T-helper 1 cell treated with Interleukin-12 subunit alpha and Interleukin-12 subunit beta and Interleukin-4 antibody, amounts not matched to agents 30 ng/mL and 1 ng/mL, for 36 hours (primary cell): ENCODE measurements around the gene RAB22A. TPM values are rescaled to one million over a fixed set of nuclear protein-coding genes. Genes with fewer than 3 reads are reported as not detected.

Experiments
- intact Hi-C: fragments of 100-400 bp; cut with micrococcal nuclease; formaldehyde crosslinking; loops from one replicate; pipeline ENCODE4 v1.15.1; 2024
- total RNA-seq: library from RNA; stranded (reverse); gene quantifications from 2 replicates; pipeline ENCODE4 v1.2.3, GENCODE V29; 2022

RAB22A gene
- total RNA-seq, 1 donor from 2014 or later, result 18.2 TPM

DNA sequence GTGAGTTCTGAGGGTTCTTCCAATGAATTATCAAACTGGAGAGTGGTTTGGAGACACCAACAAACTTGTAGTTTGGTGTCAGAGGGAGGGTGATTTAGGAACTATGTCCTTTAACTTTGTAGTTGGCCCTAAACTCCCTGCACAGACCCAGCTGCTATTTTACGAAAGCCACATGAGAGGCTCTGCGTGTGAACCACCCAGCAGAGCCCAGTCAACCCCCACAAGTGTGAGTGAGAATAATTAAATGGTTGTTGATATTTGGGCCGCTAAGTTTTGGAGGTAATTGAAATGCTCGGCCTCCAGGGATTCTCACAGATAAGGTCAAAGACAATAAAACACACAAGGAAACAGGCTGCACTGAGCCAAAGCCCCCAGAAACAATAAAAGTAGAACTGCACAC, 72.6 kb downstream of the RAB22A start:
- intact Hi-C loops, result no loop called here

- intact Hi-C loops, result loop anchor here (5.0 kb wide), 2 partner anchors 668 to 768 kb away; no protein-coding TSS in a partner anchor
Measured at GRCh38 chr20:58384821-58385220, 75.3 kb downstream of the RAB22A start.

- intact Hi-C loops, result loop anchor here (1.0 to 5.0 kb wide), 9 partner anchors 59 to 995 kb away; partner anchors contain the start of genes ATP5F1E and NELFCD
Measured at GRCh38 chr20:58388028-58388601, 78.6 kb downstream of the RAB22A start.

- intact Hi-C loops, result loop anchor here (1.0 to 5.0 kb wide), 14 partner anchors 19 to 996 kb away; partner anchors contain the start of genes ATP5F1E, NELFCD and PRELID3B
Measured at GRCh38 chr20:58388882-58389323, 79.4 kb downstream of the RAB22A start, which contains the start of gene VAPB. Gene VAPB (plus strand): TSS chr20:58389229. CDS start chr20:58389460, 231 bp downstream.

DNA sequence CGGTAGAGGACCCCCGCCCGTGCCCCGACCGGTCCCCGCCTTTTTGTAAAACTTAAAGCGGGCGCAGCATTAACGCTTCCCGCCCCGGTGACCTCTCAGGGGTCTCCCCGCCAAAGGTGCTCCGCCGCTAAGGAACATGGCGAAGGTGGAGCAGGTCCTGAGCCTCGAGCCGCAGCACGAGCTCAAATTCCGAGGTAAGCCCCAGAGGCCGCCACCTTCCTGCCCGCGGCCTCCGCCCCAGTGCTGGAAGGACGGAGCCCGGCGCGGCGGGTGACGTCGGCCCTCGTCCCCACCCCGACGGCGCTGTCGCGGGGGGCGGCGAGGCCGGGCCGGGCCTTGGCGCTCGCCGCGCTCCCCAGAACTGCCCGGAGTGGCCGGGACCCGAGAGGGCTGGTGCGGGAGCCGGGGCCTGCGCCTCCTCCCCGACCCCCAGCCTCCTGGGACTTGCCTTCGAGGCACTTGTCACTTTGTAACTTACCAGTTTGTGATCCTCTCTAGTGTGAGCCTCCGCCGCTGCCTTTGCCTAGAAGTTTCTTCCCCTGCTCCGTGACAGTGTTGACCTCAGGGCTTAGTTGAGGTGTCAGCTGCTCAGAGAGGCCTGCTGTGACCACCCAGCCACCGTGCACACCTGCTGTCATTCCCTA, 79.9 kb downstream of the RAB22A start:
- intact Hi-C loops, result loop anchor here (1.0 to 5.0 kb wide), 12 partner anchors 19 to 997 kb away; partner anchors contain the start of genes ATP5F1E, NELFCD and PRELID3B

DNA sequence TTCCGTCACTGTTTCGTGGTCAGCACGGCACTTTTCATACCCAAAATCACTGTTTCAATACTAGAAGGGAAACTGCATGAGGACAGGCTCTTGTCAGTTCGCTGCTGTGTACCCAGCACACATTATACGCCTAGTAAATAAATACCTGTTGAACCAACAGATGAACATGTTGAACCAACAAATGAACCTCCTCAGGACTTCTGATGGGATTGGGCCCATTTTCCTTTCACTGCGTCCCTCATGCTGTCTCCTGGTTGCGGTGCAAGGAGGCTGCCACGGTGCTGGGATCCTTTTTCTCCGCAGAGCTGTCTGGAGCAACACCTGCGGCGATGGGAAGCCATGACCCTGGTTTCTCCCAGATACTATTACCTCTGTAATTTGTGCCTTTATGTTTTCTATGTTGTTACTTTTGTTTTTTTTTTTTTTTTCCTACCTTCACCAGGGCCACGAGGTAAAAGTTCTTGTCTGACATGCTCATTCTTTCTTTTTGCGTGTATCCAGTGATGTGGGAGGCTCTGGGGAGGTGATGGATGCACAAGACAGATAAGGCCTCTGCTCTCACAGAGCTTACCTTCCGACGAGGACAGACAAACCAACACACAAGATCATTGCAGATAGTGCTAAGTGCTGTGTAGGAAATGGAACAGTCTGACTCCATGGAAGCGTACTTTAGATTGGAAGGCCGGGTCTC, 80.6 kb downstream of the RAB22A start:
- intact Hi-C loops, result loop anchor here (1.0 to 5.0 kb wide), 12 partner anchors 18 to 997 kb away; partner anchors contain the start of genes ATP5F1E, NELFCD and PRELID3B

- intact Hi-C loops, result no loop called here
Measured at GRCh38 chr20:58390659-58391035, 81.1 kb downstream of the RAB22A start.

DNA sequence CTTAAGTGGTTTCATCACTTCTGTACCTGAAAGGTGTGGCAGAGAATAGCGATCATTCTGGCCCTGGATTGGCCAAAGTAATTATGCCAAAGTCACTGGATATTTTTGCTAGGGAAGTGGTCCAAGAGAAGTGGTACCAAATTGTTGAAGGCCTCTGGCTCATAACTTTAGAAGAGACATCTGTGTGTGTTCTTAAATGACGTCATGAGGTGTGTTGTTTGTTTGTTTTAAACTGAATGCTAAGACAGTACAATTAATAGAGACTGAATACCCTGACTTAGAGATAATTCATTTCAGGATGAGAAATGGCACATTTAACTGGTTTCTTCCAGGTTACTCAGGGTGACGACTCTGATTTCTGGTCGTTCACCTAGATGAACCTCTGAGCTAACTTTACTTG, 82.8 kb downstream of the RAB22A start:
- intact Hi-C loops, result no loop called here

DNA sequence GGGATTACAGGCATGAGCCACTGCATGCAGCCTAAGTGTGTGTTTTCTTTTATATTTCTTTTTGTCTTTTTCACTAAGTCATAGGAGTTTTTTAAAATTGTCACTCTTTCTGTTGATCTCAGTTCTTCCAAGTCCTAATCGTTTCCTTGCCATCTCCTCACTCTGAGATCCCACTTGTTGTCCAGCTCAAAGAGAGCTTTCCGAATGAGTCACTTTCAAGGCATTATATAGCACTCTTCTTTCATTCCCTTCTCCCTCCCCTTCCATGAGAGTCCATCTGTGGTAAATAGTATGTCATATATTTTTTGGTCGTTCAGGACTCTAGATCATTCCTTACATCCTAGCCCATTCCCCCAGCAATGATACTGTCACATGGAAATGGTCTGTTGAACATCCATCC, 83.8 kb downstream of the RAB22A start:
- intact Hi-C loops, result no loop called here

GRCh38 chr20:58394801-58395200, 85.3 kb downstream of the RAB22A start:
- intact Hi-C loops, result no loop called here

- intact Hi-C loops, result no loop called here
Measured at GRCh38 chr20:58395604-58396003, 86.1 kb downstream of the RAB22A start.

GRCh38 chr20:58397429-58397828, 87.9 kb downstream of the RAB22A start:
- intact Hi-C loops, result no loop called here

DNA sequence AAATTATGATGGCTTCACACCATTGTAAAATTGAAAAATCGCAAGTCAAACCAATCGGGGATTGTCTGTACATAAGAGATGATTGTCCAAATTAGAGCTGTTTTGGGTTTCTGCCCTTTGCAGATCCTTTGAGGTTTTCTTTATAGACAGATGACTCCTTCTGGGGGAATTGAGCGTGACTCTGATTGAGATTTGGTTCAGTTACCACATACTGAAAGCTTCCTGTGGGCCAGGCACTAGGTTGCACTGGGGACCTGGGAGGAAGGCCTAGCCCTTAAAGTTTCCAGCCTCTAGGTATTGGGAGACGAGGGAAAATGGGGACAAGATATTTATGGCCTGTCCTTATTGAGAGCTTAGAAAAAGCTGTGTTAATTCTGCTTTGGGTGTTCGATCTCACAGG, 88.7 kb downstream of the RAB22A start:
- intact Hi-C loops, result no loop called here

- intact Hi-C loops, result loop anchor here (1.0 kb wide), 1 partner anchor 8 kb away; no protein-coding TSS in a partner anchor
Measured at GRCh38 chr20:58399926-58400325, 90.4 kb downstream of the RAB22A start.

DNA sequence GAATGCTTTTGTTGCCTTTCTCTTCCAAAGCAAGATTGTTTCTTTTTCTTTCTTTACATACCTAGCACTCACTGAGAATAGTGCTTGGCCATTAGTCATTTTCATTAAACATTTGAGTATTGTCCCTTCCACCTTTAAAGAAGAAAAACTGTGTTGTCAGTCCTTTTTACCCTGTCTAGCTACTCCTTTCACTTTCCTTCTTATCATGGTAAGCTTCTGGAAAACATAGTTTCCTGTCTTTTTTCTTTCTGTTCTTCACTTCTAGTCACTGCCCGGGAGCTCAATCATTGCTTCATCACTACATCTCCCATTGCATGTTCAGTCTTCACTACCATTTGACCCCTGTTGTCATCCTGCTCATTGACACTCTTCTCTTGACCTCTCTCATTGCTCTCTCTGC, 91.6 kb downstream of the RAB22A start:
- intact Hi-C loops, result no loop called here

DNA sequence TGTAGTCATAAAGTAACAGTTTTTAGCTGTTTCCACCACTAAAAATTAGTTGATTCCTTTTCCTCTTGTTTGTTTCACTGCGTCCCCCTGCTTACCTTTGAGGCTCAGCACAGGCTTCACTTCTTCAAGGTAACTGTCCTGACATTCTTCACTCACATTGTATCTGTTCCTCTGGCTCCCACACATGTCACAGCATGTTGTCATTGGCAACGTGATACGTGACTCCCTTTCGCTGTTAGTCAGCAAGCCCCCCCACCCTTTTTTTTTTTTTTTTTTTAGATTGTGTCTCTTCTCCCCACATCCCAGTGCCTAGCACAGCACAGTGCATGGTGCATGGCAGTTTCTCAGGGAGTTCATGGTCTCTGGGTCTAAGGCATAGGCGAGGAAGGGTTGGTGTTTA, 92.8 kb downstream of the RAB22A start:
- intact Hi-C loops, result no loop called here

- intact Hi-C loops, result no loop called here
Measured at GRCh38 chr20:58402827-58403226, 93.3 kb downstream of the RAB22A start.

DNA sequence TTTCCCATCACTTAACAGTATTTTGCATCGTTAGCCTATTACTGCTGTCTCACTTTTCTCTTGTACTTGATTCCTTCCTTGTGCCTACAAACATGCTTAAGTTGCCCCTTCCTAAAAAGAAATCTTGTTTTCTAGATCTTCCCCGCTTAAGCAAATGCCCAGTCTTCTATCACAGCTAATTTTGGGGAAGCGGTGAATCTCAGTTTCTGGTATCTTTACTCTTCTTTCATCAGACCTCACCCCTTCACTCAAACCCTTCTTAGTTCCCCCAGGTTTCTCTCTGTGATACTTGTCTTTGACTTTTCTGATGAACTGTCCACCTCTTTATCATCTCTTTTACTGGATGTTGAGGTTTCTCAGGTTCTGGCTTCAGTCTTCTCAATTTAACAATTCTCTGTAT, 93.8 kb downstream of the RAB22A start:
- intact Hi-C loops, result no loop called here

DNA sequence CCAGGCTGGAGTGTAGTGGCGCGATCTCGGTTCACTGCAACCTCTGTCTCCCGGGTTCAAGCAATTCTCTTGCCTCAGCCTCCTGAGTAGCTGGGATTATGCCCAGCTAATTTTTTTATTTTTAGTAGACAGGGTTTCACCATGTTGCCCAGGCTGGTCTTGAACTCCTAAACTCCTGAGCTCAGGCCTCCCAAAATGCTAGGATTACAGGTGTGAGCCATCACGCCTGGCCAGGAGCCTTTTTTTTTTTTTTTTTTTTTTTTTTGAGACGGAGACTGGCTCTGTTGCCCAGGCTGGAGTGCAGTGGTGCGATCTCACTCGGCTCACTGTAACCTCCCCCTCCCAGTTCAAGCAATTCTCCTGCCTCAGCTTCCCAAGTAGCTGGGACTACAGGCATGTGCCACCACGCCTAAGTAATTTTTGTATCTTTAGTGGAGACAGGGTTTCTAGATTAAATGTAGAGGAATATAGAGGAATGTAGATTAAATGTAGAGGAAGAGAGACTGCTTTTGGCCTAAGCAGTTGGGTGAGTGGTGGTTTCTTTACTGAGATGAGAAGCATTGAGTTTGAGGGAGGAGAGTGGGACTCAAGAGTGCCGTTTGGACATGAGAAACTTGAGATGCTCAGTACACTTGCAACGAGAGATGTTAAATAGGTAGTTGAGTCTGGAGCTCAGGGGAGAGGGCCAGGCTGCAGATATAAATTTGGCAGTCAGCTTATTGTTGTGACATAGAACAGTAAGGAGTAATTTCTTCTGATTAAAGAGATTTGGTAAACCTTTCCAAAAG, 96.2 kb downstream of the RAB22A start:
- intact Hi-C loops, result loop anchor here (5.0 kb wide), 1 partner anchor 42 kb away; no protein-coding TSS in a partner anchor

- intact Hi-C loops, result loop anchor here (5.0 kb wide), 1 partner anchor 41 kb away; no protein-coding TSS in a partner anchor
Measured at GRCh38 chr20:58406422-58407001, 97.0 kb downstream of the RAB22A start.
